DMS53 treated with DMSO at 0.1 percent for 48 hours (cell line): ENCODE measurements around the gene TUBG2.
"Not testable (repeated sequence)": the region's sequence is repeated elsewhere in the genome, so short reads cannot be mapped to it uniquely, and the experiment has no call there.

ENCODE experiments used
- DNase-seq: peaks from one replicate; lab custom pipeline; 2025; ENCODE audit not compliant: unreplicated experiment; lab: John Stamatoyannopoulos, UW

Gene TUBG2

GRCh38 chr17:42659079-42659931 is at the start of gene TUBG2:
Gene TUBG2, plus strand, starts transcription at chr17:42659284. Its CDS starts 220 bp downstream, at chr17:42659504.
- peak; percentile 91 for DNase-seq

- peak; percentile 40 for DNase-seq
Observed at GRCh38 chr17:42609814-42610801, 49.0 kb upstream of the TUBG2 start.

GRCh38 chr17:42612013-42612412 is 47.1 kb upstream of the TUBG2 start:
- no peak for DNase-seq

- no peak for DNase-seq
Observed at GRCh38 chr17:42613699-42614295, 45.3 kb upstream of the TUBG2 start.

GRCh38 chr17:42617956-42618431 is 41.1 kb upstream of the TUBG2 start:
- no peak for DNase-seq

- peak; percentile 71 for DNase-seq
Observed at GRCh38 chr17:42618442-42619150, 40.5 kb upstream of the TUBG2 start.

- not testable (repeated sequence) for DNase-seq
Observed at GRCh38 chr17:42621987-42622386, 37.1 kb upstream of the TUBG2 start.

GRCh38 chr17:42623271-42623670 is 35.8 kb upstream of the TUBG2 start:
- DNase-seq, result no peak

- peak; percentile 91 for DNase-seq
Observed at GRCh38 chr17:42623732-42624596, 35.1 kb upstream of the TUBG2 start.

GRCh38 chr17:42627032-42627764 is 31.9 kb upstream of the TUBG2 start:
- DNase-seq, result not testable (repeated sequence)

- DNase-seq, result no peak
Observed at GRCh38 chr17:42629411-42630009, 29.6 kb upstream of the TUBG2 start.

GRCh38 chr17:42632949-42633444 is 26.1 kb upstream of the TUBG2 start:
- DNase-seq, result no peak

GRCh38 chr17:42639525-42640113 is 19.5 kb upstream of the TUBG2 start:
- DNase-seq, result no peak

GRCh38 chr17:42640121-42640520 is 19.0 kb upstream of the TUBG2 start:
- DNase-seq, result no peak

- DNase-seq, result no peak
Observed at GRCh38 chr17:42642336-42642735, 16.7 kb upstream of the TUBG2 start.

GRCh38 chr17:42647778-42648177 is 11.3 kb upstream of the TUBG2 start:
- DNase-seq, result no peak

GRCh38 chr17:42651392-42651791 is 7.7 kb upstream of the TUBG2 start:
- DNase-seq, result no peak
